IPS-NIHi11 (cell line): ENCODE results near the gene PTPN14.
A peak's percentile ranks its signal among the peaks of the same experiment; 100 is the strongest.

ENCODE experiments used
- DNase-seq: peaks from one replicate; pipeline ENCODE4 v3.0.0; 2012; ENCODE audit warnings: mixed read lengths, low spot score

Gene PTPN14

DNA sequence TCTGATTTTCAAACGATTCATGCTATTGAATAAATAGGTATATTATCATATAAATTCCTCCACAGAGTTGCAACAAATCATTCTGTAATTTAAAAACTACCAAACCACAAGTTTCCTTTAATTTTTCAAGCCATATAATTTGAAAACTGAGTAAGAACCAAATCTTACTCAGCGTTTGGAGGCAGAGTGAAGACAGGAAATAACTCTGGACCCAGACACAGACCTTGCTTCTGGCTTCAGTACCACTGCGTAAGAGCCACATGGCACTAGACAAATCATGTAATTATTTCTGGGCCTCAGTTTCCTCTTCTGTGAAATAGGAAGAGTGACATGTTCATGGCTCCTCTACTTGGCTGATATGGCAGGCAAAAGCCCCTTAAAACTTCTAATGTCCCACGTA, 188.0 kb downstream of the PTPN14 start:
- no peak for DNase-seq

GRCh38 chr1:214362188-214362882, 189.1 kb downstream of the PTPN14 start:
- DNase-seq, result no peak

GRCh38 chr1:214361636-214362035, 189.8 kb downstream of the PTPN14 start:
- DNase-seq, result no peak

DNA sequence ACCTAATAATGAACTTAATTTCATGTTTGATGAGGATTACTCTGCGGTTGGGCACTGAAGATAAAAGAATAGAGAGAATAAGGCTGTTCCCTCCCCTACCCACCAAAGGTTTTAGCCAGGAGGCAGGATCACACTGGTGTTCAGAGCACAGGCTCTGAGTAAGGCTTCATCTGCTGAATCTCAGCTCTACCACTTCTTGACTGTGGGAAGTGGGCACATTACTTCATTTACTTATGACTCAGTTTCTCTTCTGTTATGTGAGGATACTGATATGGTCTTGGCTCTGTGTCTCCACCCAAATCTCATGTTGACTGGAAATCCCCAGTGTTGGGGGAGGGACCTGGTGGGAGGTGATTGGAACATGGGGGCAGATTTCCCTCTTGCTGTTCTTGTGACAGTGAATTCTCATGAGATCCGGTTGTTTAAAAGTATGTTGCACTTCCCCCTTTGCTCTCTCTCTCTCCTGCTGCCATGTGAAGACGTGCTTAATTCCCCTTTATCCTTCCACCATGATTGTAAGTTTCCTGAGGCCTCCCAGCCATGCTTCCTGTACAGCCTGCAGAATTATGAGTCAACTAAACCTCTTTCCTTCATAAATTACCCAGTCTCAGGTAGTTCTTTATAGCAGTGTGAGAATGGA, 190.8 kb downstream of the PTPN14 start:
- DNase-seq, result no peak

DNA sequence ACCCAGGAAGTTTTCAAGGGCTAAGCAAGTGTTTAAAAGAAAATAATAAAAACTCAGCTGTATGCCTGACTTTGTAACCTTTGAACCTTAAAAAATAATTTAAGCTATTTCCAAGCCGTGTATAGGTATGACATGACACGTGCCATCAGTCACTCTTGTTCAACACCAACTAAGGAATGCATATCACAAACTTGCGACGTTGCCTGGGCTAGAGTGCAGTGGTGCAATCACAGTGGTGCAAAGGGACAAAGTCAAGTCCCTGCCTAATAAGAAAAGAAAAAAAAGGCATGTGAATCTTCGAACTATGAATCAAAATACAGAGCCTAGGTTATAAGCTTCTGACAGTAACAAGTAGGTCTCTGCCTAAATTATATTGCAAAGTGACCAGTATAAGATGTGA, 191.3 kb downstream of the PTPN14 start:
- no peak for DNase-seq

DNA sequence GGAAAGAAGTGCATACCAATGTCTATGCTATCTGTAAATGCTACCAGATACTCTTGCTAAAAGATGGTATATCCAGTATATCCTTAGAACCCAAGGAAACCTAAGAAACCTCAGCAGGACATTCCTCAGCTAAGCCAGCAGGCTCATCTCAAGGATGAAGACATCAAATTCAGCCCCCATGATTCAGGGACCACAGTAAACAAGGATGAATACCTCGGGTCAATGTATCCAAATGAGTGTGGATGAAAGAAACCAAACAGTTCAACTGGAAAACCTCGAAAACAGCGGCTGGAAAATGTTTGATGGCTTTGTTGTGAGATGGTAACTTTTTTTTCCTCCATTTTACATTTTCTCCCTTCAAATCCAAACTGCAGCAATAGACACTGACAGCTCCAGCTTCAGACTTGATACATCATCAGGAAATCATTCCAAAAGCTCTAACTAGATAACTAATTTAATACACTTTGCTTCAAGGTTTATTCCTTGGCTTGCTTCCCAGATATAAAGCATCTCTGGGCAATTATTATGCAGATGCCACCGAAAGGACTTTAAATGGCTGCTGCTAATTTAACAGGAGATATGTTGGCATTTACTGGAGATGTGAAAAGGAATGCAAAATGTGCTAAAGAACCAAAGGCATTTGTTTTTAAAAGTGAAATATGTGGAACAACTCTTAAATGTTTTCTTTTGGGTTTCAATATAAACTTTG, 196.8 kb downstream of the PTPN14 start:
- DNase-seq, result no peak

DNA sequence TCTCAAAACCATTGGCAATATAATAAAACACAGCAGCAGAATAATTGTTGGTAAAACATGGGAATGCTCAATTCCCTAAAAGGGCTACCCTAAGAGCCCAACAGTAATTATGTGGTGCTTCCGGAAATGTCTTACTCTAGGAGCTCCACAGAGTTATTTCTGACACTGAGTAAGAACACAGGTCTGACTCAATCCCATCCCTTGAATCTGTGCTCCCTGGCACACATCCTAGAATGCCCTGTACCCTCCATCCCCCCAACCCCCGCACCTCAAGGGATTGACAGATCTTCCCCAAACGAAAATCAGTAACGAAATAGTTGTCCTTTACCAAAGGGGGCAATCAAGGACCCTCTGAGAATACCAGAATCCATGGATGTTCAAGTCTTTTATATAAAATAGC, 198.6 kb downstream of the PTPN14 start:
- no peak for DNase-seq

DNA sequence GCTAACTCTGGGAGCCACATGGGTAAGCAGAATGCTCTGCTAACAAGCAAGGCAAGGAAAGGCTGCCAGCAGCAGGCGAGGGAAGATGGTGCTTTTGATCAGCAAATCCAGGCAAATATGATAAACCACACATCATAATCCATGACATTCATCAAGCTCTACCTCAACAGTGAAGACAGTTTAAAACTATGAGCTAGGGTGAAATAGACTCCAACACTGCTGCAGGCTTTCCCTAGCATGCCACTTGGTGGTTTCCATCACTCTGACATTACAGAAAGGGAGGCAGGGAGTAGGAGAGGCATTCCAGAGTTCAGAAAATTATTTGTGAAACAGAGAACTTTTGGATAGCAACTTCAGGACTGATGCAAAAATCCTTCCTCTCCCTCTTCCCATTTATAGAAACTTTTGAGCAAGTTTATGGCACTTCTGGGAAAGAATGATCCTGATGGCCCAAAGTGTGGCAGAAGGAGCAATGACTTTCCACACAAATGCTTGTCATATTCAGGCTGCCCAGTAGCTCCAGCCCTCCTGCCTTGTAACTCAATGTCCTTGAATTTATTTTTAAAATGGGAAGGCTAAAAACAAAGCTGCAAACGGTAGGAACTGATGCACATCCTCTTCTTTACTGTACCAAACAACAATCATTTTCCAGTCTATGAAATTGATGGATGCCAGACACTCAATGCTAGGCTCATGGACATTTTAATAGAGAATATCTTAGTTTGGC, 199.7 kb downstream of the PTPN14 start:
- no peak for DNase-seq

- no peak for DNase-seq
Observed at GRCh38 chr1:214349781-214350180, 201.6 kb downstream of the PTPN14 start.

DNA sequence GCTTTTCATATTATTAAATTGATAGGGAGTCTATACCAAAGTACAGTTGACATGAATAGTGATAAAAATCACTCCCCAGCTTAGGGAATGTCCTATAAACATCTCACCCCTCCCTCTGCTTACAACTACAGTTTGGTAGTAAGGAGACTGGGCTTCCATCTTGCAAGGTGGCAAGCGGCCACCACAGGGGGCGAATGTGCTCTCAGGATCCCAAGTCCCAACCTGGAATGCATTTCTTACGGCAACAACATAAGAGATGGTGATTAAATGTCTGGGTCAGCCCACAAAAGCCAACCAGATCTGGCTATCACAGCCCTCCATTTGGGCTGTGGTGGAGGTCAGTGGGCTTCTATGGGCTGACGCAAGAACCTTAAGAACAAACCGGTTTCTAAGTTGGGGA, 202.4 kb downstream of the PTPN14 start:
- DNase-seq, result no peak

GRCh38 chr1:214344897-214345296, 206.5 kb downstream of the PTPN14 start:
- no peak for DNase-seq

DNA sequence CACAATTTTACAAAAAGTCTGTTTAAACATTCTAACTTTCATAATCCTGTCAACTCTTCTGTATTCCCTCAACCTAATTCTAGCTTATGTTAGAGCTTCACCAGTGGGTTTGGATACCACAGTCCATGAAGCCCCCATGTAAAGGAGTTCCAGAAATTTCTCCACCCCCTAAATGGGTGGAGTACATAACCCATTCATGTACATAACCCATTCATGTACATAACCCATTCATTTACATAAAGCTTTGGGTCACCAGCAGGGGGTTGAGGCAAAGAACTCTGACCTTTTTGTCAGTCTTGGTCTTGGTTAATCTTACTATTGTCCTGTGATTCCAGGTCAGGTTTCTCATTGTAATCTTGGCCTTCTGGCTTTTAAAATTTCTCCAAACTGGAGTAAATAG, 208.9 kb downstream of the PTPN14 start:
- DNase-seq, result no peak

DNA sequence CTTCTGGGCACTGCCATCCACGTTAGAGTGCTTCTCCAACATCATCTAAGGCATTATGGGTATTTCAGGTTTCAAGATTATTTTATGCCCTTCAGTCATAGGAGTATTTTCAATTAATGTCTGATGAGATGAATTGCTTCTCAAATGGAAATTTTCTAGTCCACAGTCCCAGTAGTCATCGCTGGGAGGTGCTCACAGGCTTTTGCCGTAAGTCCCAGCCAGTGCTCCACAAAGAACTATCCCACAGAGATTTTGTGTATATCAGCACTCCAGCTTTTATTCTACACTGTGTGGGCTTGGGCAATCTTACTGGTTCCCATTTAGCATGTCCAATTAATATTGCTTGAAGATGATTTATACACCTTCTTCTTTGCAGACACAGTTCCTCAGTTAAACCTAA, 209.5 kb downstream of the PTPN14 start:
- no peak for DNase-seq

DNA sequence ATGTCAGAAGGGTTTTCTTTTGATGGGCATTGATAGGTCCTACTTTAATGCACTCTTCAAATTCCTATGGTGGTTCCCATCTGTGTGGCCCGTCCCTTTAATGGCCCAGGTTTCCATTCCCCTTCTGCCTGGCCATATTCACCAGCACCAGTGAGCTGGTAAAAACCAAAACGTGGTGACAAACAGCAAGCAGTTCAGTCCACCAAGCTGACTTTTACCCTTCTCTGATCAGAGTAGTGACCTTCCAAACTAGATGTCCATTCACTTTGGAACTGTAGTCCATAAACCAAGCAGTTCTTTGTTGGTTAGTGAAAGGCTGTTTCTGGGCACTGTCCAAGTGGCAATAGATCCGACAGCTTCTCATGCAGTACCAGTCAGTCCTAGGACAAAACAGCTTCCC, 209.9 kb downstream of the PTPN14 start:
- DNase-seq, result no peak

DNA sequence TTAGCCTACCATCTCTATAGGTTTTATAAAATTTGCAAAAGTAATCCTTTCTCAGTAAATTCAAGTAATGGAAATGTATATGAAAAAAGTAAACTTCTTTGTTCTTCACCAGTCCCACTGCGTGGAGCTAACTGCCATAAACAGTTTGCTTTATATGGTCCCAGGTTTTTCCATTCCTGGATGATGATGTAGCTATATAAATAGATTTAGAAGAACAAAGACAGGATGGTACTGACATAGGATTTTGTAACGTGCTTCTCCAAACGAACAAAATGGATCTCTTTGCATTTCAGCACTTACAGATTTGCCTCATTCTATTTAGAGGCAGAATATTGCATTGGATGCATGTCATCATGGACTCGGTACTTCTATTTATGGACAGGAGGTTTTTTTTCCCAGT, 213.2 kb downstream of the PTPN14 start:
- no peak for DNase-seq

DNA sequence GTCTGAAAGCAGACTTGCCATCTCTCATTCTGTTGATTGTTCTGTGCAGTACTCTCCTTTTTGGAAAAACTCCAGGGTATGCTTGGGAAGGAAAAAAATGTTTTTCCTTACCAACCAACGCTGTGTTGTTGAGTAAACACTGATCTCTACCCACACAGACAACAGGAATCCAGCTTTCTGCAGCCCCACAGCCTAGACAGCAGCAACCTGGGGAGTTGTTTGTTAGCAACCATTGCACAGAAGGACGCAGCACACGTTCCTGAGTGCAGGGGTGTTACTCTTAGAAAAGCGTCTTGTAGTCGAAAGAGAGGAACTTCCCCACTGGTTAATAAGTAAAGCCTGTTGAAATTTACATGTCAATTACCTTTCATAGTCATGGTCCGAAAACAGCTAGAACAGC, 213.9 kb downstream of the PTPN14 start:
- DNase-seq, result no peak

- DNase-seq, result no peak
Observed at GRCh38 chr1:214337015-214337414, 214.4 kb downstream of the PTPN14 start.

DNA sequence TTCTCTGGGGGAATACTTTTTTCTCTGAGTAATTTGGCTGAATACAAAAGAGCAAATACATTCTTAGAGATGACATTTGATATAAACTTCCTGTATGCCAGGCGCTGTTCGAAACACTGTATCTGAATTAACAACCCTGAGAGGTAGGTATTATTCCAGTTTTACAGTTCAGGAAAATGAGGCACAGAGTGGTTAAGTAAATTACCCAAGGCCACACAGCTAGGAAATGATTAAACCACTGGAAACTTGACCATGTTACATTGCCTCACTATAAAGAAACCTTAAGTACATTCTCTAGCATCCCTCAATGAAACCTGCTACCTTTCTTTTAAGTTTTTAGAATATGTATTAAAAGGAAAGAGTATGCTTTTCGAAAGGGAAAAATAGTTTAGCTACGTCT, 215.8 kb downstream of the PTPN14 start:
- no peak for DNase-seq

GRCh38 chr1:214332946-214333798, 218.2 kb downstream of the PTPN14 start:
- peak; percentile 64 for DNase-seq

GRCh38 chr1:214331827-214332423, 219.5 kb downstream of the PTPN14 start:
- peak; percentile 80 for DNase-seq

- DNase-seq, result no peak
Observed at GRCh38 chr1:214331180-214331579, 220.2 kb downstream of the PTPN14 start.
